Endothelial cell of umbilical vein (primary cell): ENCODE results near the gene MRPS11. TPM values are rescaled to one million over a fixed set of nuclear protein-coding genes. Genes with fewer than 3 reads are reported as not detected.

Experiments used
- BruUV-seq: library from RNA; stranded (reverse); fragments of 400-500 nt; replicated peaks from 2 replicates; lab custom pipeline; 2021; lab: Mats Ljungman, UMichigan
- CTCF ChIA-PET: fragments of 300-600, 350-600 bp; sonication (Branson Sonifier 250); formaldehyde crosslinking; loops from one replicate; lab custom pipeline; 2021; ENCODE audit warnings: antibody characterized with exemption, inconsistent platforms; lab: Charles Lee
- POLR2A ChIA-PET: fragments of 300-600, 350-600 bp; sonication (Branson Sonifier 250); formaldehyde crosslinking; loops from one replicate; lab custom pipeline; 2021; ENCODE audit warnings: antibody characterized with exemption, inconsistent platforms; lab: Charles Lee
- DNase-seq: peaks from one replicate; pipeline ENCODE4 v3.0.0-alpha.2; 2011; ENCODE audit warnings: low read depth, low spot score
- FAIRE-seq: peaks from 2 replicates; lab custom pipeline; 2011; peaks lifted over from hg19 to GRCh38; lab: Jason Lieb, UNC
- H2AFZ ChIP-seq: 2 replicates; pipeline ENCODE4 v1.6.0; 2012; ENCODE audit warnings: low read depth, low read length, control low read depth, inconsistent platforms
- H3K27ac ChIP-seq: 2 replicates; pipeline ENCODE4 v1.5.1; 2011; ENCODE audit warnings: low read depth, mild to moderate bottlenecking, control low read depth, low read length, moderate library complexity; ENCODE audit not compliant: insufficient read depth
- H3K27me3 ChIP-seq, 2 experiments: 2 replicates each; pipeline versions ENCODE4 v1.6.0 to v1.6.1; 2011; ENCODE audit warnings: low read length in 2 of 2, mixed read lengths in 1 of 2; ENCODE audit not compliant: control insufficient read depth in 2 of 2, insufficient read depth in 2 of 2
- H3K36me3 ChIP-seq, 2 experiments: 2 replicates in 1 of 2; 3 replicates in 1 of 2; pipeline ENCODE4 v1.5.1; 2011; ENCODE audit warnings: low read length in 2 of 2, mild to moderate bottlenecking in 1 of 2, moderate library complexity in 1 of 2; ENCODE audit not compliant: control insufficient read depth in 2 of 2, insufficient read depth in 2 of 2; ENCODE audit errors: extremely low read depth in 1 of 2
- H3K4me1 ChIP-seq: 3 replicates; pipeline ENCODE4 v1.5.1; 2011; ENCODE audit warnings: mild to moderate bottlenecking, low read length; ENCODE audit not compliant: control insufficient read depth, insufficient read depth; ENCODE audit errors: extremely low read depth
- H3K4me2 ChIP-seq: 2 replicates; pipeline ENCODE4 v1.6.1; 2011; ENCODE audit warnings: low read length, control low read depth, mixed read lengths; ENCODE audit not compliant: insufficient read depth
- H3K4me3 ChIP-seq, 3 experiments: fragments of 200-600 bp in 1 of 3; sonication (generic), shearing (Covaris generic) in 1 of 3; replicated peaks in 1 of 3; 2 replicates each; pipeline ENCODE4 v1.5.1; 2011 to 2016; ENCODE audit warnings: control low read depth in 3 of 3, low read length in 3 of 3, mild to moderate bottlenecking in 2 of 3, inconsistent platforms in 1 of 3, low read depth in 1 of 3, moderate library complexity in 1 of 3; ENCODE audit not compliant: insufficient read depth in 1 of 3
- H3K79me2 ChIP-seq: 2 replicates; pipeline ENCODE4 v1.6.0; 2012; ENCODE audit warnings: low read length, inconsistent platforms; ENCODE audit not compliant: control insufficient read depth, insufficient read depth
- H3K9ac ChIP-seq: replicated peaks from 2 replicates; pipeline ENCODE3; 2011; ENCODE audit warnings: low read length, control low read depth; ENCODE audit not compliant: insufficient read depth; ENCODE audit errors: extremely low read depth
- H3K9me1 ChIP-seq: replicated peaks from 3 replicates; pipeline ENCODE4 v1.6.0; 2011; ENCODE audit warnings: mild to moderate bottlenecking, low read length; ENCODE audit not compliant: control insufficient read depth, insufficient read depth; ENCODE audit errors: extremely low read depth
- H3K9me3 ChIP-seq: replicated peaks from 2 replicates; pipeline ENCODE4 v1.5.1; 2012; ENCODE audit warnings: low read length, inconsistent platforms; ENCODE audit not compliant: control insufficient read depth, insufficient read depth
- H4K20me1 ChIP-seq: replicated peaks from 2 replicates; pipeline ENCODE3; 2011; ENCODE audit warnings: mild to moderate bottlenecking, low read length; ENCODE audit not compliant: control insufficient read depth, insufficient read depth; ENCODE audit errors: extremely low read depth
- EZH2 ChIP-seq: IDR thresholded peaks from 2 replicates; pipeline ENCODE4 v1.6.1; 2012; ENCODE audit warnings: borderline replicate concordance, low read depth, mild to moderate bottlenecking, moderate library complexity, low read length, inconsistent platforms; ENCODE audit not compliant: severe bottlenecking
- FOS ChIP-seq: IDR thresholded peaks from 2 replicates; pipeline ENCODE4 v1.6.1; 2011; ENCODE audit warnings: mild to moderate bottlenecking, low read length, moderate library complexity, borderline replicate concordance; ENCODE audit not compliant: insufficient read depth
- GATA2 ChIP-seq: IDR thresholded peaks from 2 replicates; pipeline ENCODE4 v1.7.0; 2011; ENCODE audit warnings: low read depth, mild to moderate bottlenecking, moderate library complexity, mixed read lengths, low read length; ENCODE audit not compliant: insufficient read length, insufficient read depth
- JUN ChIP-seq: IDR thresholded peaks from 2 replicates; pipeline ENCODE4 v1.6.1; 2011; ENCODE audit warnings: borderline replicate concordance, low read depth; ENCODE audit not compliant: insufficient read length, insufficient read depth
- MYC ChIP-seq: IDR thresholded peaks from one replicate; pipeline ENCODE4 v1.6.1; 2011; ENCODE audit warnings: mild to moderate bottlenecking, low read depth, low read length
- POLR2A ChIP-seq: IDR thresholded peaks from 2 replicates; pipeline ENCODE4 v1.6.1; 2012; ENCODE audit warnings: low read depth, mild to moderate bottlenecking, control low read depth, low read length
- POLR2AphosphoS5 ChIP-seq: IDR thresholded peaks from 2 replicates; pipeline ENCODE4 v1.6.1; 2012; ENCODE audit warnings: low read depth, mild to moderate bottlenecking, control low read depth, low read length, moderate library complexity; ENCODE audit not compliant: insufficient read depth
- dilution Hi-C: fragments of 300-500 bp; cut with MboI; formaldehyde crosslinking; loops from one replicate; pipeline ENCODE4 v1.15.0; 2019; ENCODE audit warnings: low sequenced_read_pairs; ENCODE audit not compliant: extremely low pct_ligation_motif_present
- intact Hi-C: fragments of 100-400 bp; cut with micrococcal nuclease; formaldehyde crosslinking; loops from one replicate; pipeline ENCODE4 v1.10.0; 2022
- polyA plus RNA-seq, 4 experiments: library from polyadenylated mRNA; depleted of rRNA in 3 of 4; stranded (reverse) in 3 of 4; unstranded in 1 of 4; fragments of >200 nt; gene quantifications; 2 replicates each; pipeline versions ENCODE4 v1.2.1 to v1.2.3, GENCODE V29; 2011 to 2012; ENCODE audit warnings: missing spikeins in 1 of 4
- total RNA-seq: library from RNA; stranded (reverse); gene quantifications from 2 replicates; pipeline ENCODE4 v1.2.3, GENCODE V29; 2021
- TF ChIP-seq, protein P1 (sequence below), 2 donors: IDR thresholded peaks; 1 replicate in 1 of 2; 2 replicates in 1 of 2; pipeline ENCODE4 v1.5.1; 2011; ENCODE audit warnings: low read length in 2 of 2, mild to moderate bottlenecking in 2 of 2, moderate library complexity in 2 of 2, control low read depth in 1 of 2, inconsistent platforms in 1 of 2, low read depth in 1 of 2; ENCODE audit not compliant: insufficient read depth in 1 of 2; ENCODE audit errors: extremely low read depth in 1 of 2
- TF ChIP-seq, protein P2 (sequence below): IDR thresholded peaks from 2 replicates; pipeline ENCODE4 v1.6.1; 2011; ENCODE audit not compliant: insufficient read depth, insufficient read length

The MRPS11 gene
- total and polyA plus RNA-seq, 2 donors (not counting 3 experiments of a cell fraction or from before 2014, with no cell fraction given): 66.3 to 97.9 TPM

DNA sequence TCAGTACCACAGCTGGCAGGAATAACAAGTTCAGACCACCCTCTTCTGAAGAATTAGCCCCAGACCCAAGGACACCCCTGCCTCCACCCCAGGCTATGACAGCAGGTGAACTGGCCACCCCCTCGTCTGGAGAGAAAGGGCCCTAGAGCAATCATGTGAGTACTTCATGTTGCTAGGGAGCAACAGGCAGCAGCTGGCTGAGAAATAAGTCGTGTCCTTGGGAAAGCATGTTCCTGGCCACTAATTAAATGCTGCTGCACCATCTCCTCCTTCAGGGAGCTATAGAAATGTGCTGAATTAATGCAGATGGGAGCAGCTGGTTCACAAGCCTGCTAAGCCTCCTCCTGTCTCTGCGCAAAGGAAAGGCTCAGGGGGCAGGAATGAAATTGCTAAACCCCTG, 31.5 kb downstream of the MRPS11 start:
- Histone ChIP-seq H3K36me3 (no peaks in the 10 kb centered on the region), H2AFZ (no peak overlapping the region), H3K27ac (no peak overlapping the region), H3K79me2 (no peaks in the 10 kb centered on the region), H3K9me3 (no peaks in the 10 kb centered on the region), H4K20me1 (no peaks in the 10 kb centered on the region), H3K9me1 (no peaks in the 10 kb centered on the region), H3K4me3 (no peak overlapping the region), H3K4me1 (no peaks in the 10 kb centered on the region), H3K4me2 (no peak overlapping the region), H3K27me3 (no peaks in the 10 kb centered on the region), H3K9ac (no peak overlapping the region)
- dilution Hi-C loops: no loop called here
- CTCF ChIA-PET: no interaction called here
- FAIRE-seq (no peak), DNase-seq (no peak)
- POLR2A ChIA-PET: no interaction called here
- no TSS peak for BruUV-seq
- intact Hi-C loops: no loop called here
- TF ChIP-seq FOS (no peak), MYC (no peak), GATA2 (no peak)
- TF ChIP-seq, protein P1, sequence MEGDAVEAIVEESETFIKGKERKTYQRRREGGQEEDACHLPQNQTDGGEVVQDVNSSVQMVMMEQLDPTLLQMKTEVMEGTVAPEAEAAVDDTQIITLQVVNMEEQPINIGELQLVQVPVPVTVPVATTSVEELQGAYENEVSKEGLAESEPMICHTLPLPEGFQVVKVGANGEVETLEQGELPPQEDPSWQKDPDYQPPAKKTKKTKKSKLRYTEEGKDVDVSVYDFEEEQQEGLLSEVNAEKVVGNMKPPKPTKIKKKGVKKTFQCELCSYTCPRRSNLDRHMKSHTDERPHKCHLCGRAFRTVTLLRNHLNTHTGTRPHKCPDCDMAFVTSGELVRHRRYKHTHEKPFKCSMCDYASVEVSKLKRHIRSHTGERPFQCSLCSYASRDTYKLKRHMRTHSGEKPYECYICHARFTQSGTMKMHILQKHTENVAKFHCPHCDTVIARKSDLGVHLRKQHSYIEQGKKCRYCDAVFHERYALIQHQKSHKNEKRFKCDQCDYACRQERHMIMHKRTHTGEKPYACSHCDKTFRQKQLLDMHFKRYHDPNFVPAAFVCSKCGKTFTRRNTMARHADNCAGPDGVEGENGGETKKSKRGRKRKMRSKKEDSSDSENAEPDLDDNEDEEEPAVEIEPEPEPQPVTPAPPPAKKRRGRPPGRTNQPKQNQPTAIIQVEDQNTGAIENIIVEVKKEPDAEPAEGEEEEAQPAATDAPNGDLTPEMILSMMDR (IDR thresholded peaks at IDR 0.05; ENCODE audit: extremely low read depth in 1 of 2, insufficient read depth in 1 of 2, low read depth in 1 of 2, low read length in 2 of 2): no peak

DNA sequence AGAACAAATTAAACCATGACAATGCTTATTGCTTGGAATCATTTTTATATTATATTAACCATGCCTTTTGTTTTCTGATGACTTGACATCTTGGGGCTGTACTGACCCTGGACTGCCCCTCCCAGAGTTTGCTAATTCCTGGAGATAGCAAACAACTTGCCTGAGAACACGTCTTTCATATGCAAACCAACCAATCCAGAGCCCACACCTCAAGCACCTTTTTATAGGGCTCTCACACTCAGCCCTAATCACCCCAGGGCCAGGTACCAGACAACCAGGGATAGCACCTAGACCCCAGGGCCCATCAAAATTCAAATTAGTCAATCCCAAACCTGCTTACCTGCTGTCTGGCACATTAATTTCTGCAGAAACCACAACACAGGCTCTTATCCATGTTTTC, 36.9 kb downstream of the MRPS11 start:
- FAIRE-seq: no peak
- POLR2A ChIA-PET: no interaction called here
- Histone ChIP-seq H2AFZ (no peak overlapping the region), H3K4me2 (no peak overlapping the region), H4K20me1 (no peaks in the 10 kb centered on the region), H3K79me2 (no peaks in the 10 kb centered on the region), H3K9me1 (no peaks in the 10 kb centered on the region), H3K27me3 (no peaks in the 10 kb centered on the region), H3K9ac (no peak overlapping the region), H3K4me1 (no peaks in the 10 kb centered on the region), H3K36me3 (no peaks in the 10 kb centered on the region), H3K27ac (no peak overlapping the region), H3K4me3 (no peak overlapping the region), H3K9me3 (no peaks in the 10 kb centered on the region)
- no TSS peak for BruUV-seq
- TF ChIP-seq, protein P1 (IDR thresholded peaks at IDR 0.05; ENCODE audit: extremely low read depth in 1 of 2, insufficient read depth in 1 of 2, low read depth in 1 of 2, low read length in 2 of 2): no peak
- TF ChIP-seq MYC: no peak
- no peak for TF ChIP-seq EZH2
- TF ChIP-seq FOS: no peak
- TF ChIP-seq POLR2AphosphoS5: no peak
- no peak for TF ChIP-seq JUN
- TF ChIP-seq, protein P2, sequence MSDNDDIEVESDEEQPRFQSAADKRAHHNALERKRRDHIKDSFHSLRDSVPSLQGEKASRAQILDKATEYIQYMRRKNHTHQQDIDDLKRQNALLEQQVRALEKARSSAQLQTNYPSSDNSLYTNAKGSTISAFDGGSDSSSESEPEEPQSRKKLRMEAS: no peak
- TF ChIP-seq GATA2: no peak
- TF ChIP-seq POLR2A: no peak
- DNase-seq: no peak
- CTCF ChIA-PET: no interaction called here
- intact Hi-C loops (no loop called here), dilution Hi-C loops (no loop called here)
